Stimulated activated memory B cell treated with anti-CD40 and anti-IgM and Interleukin-4, amounts not matched to agents 10 μg/mL and 1 μg/mL and 100 μg/mL, for 72 hours (primary cell): ENCODE results near the gene PIK3R5.

Experiments used
- ATAC-seq: fragments of 150-1000 bp; cut with Tn5 transposase; 2 replicates; pipeline ENCODE4 v1.10.0; 2021
- H3K27ac Mint-ChIP-seq: one replicate; pipeline ENCODE4 v1.8.0; 2022; ENCODE audit warnings: mild to moderate bottlenecking, mixed read lengths
- H3K27me3 Mint-ChIP-seq: one replicate; pipeline ENCODE4 v1.8.0; 2022; ENCODE audit warnings: mixed read lengths
- H3K36me3 Mint-ChIP-seq: one replicate; pipeline ENCODE4 v1.8.0; 2022; ENCODE audit warnings: mixed read lengths
- H3K4me1 Mint-ChIP-seq: one replicate; pipeline ENCODE4 v1.8.0; 2022; ENCODE audit warnings: mixed read lengths
- H3K4me3 Mint-ChIP-seq: one replicate; pipeline ENCODE4 v1.8.0; 2022; ENCODE audit warnings: mild to moderate bottlenecking, moderate library complexity, mixed read lengths
- H3K9me3 Mint-ChIP-seq: one replicate; pipeline ENCODE4 v1.8.0; 2022; ENCODE audit warnings: mixed read lengths

PIK3R5 gene

GRCh38 chr17:8947201-8947600, 18.3 kb downstream of the PIK3R5 start:
- Mint-ChIP-seq H3K4me1 (peaks cover 56% of the 10 kb centered on the region), H3K36me3 (peaks cover 39% of the 10 kb centered on the region), H3K27me3 (no peaks in the 10 kb centered on the region), H3K9me3 (no peaks in the 10 kb centered on the region), H3K27ac (peak overlapping the region; percentile 8), H3K4me3 (no peak overlapping the region)
- no peak for ATAC-seq

- Mint-ChIP-seq H3K36me3 (peaks cover 39% of the 10 kb centered on the region), H3K27me3 (no peaks in the 10 kb centered on the region), H3K4me1 (peaks cover 63% of the 10 kb centered on the region), H3K27ac (peak overlapping the region; percentile 8), H3K9me3 (no peaks in the 10 kb centered on the region), H3K4me3 (no peak overlapping the region)
- no peak for ATAC-seq
Observed at GRCh38 chr17:8946476-8946875, 19.0 kb downstream of the PIK3R5 start.

- no peaks in the 10 kb centered on the region for H3K9me3 Mint-ChIP-seq
- ATAC-seq, result no peak
- peaks cover 35% of the 10 kb centered on the region for H3K36me3 Mint-ChIP-seq
- peak overlapping the region; percentile 46 for H3K27ac Mint-ChIP-seq
- no peaks in the 10 kb centered on the region for H3K27me3 Mint-ChIP-seq
- H3K4me1 Mint-ChIP-seq, result peaks cover 63% of the 10 kb centered on the region
- H3K4me3 Mint-ChIP-seq, result no peak overlapping the region
Observed at GRCh38 chr17:8946071-8946470, 19.4 kb downstream of the PIK3R5 start.

- H3K27ac Mint-ChIP-seq, result peak overlapping the region; percentile 46
- peaks cover 75% of the 10 kb centered on the region for H3K4me1 Mint-ChIP-seq
- no peaks in the 10 kb centered on the region for H3K27me3 Mint-ChIP-seq
- H3K36me3 Mint-ChIP-seq, result peaks cover 33% of the 10 kb centered on the region
- H3K4me3 Mint-ChIP-seq, result no peak overlapping the region
- no peaks in the 10 kb centered on the region for H3K9me3 Mint-ChIP-seq
- ATAC-seq, result no peak
Observed at GRCh38 chr17:8944748-8945147, 20.8 kb downstream of the PIK3R5 start.

GRCh38 chr17:8944083-8944482, 21.4 kb downstream of the PIK3R5 start:
- Mint-ChIP-seq H3K36me3 (peaks cover 33% of the 10 kb centered on the region), H3K4me3 (no peak overlapping the region), H3K9me3 (no peaks in the 10 kb centered on the region), H3K4me1 (peaks cover 76% of the 10 kb centered on the region), H3K27ac (no peak overlapping the region), H3K27me3 (no peaks in the 10 kb centered on the region)
- no peak for ATAC-seq

GRCh38 chr17:8941980-8942622, 23.4 kb downstream of the PIK3R5 start:
- H3K36me3 Mint-ChIP-seq, result peaks cover 40% of the 10 kb centered on the region
- H3K9me3 Mint-ChIP-seq, result peaks cover 3% of the 10 kb centered on the region
- no peaks in the 10 kb centered on the region for H3K27me3 Mint-ChIP-seq
- H3K4me1 Mint-ChIP-seq, result peaks cover 68% of the 10 kb centered on the region
- peak overlapping the region; percentile 70 for H3K4me3 Mint-ChIP-seq
- H3K27ac Mint-ChIP-seq, result peak overlapping the region; percentile 91
- ATAC-seq, result peak; percentile 27

- peaks cover 66% of the 10 kb centered on the region for H3K4me1 Mint-ChIP-seq
- peaks cover 3% of the 10 kb centered on the region for H3K9me3 Mint-ChIP-seq
- ATAC-seq, result peak; percentile 89
- H3K27ac Mint-ChIP-seq, result peak overlapping the region; percentile 91
- H3K27me3 Mint-ChIP-seq, result no peaks in the 10 kb centered on the region
- H3K4me3 Mint-ChIP-seq, result peak overlapping the region; percentile 70
- H3K36me3 Mint-ChIP-seq, result peaks cover 37% of the 10 kb centered on the region
Observed at GRCh38 chr17:8941520-8941919, 24.0 kb downstream of the PIK3R5 start.

GRCh38 chr17:8940866-8941471, 24.5 kb downstream of the PIK3R5 start:
- Mint-ChIP-seq H3K36me3 (peaks cover 42% of the 10 kb centered on the region), H3K27ac (peak overlapping the region; percentile 91), H3K27me3 (no peaks in the 10 kb centered on the region), H3K4me3 (peak overlapping the region; percentile 70), H3K9me3 (peaks cover 3% of the 10 kb centered on the region), H3K4me1 (peaks cover 70% of the 10 kb centered on the region)
- ATAC-seq, result peak; percentile 29

- H3K9me3 Mint-ChIP-seq, result peaks cover 3% of the 10 kb centered on the region
- peaks cover 77% of the 10 kb centered on the region for H3K4me1 Mint-ChIP-seq
- H3K27ac Mint-ChIP-seq, result peak overlapping the region; percentile 91
- H3K4me3 Mint-ChIP-seq, result peak overlapping the region; percentile 70
- H3K27me3 Mint-ChIP-seq, result no peaks in the 10 kb centered on the region
- ATAC-seq, result peak; percentile 83
- H3K36me3 Mint-ChIP-seq, result peaks cover 40% of the 10 kb centered on the region
Observed at GRCh38 chr17:8939496-8940334, 25.8 kb downstream of the PIK3R5 start.

GRCh38 chr17:8938933-8939332, 26.6 kb downstream of the PIK3R5 start:
- no peak for ATAC-seq
- H3K27me3 Mint-ChIP-seq, result no peaks in the 10 kb centered on the region
- H3K4me1 Mint-ChIP-seq, result peaks cover 82% of the 10 kb centered on the region

GRCh38 chr17:8935191-8935590, 30.3 kb downstream of the PIK3R5 start:
- Mint-ChIP-seq H3K9me3 (peaks cover 12% of the 10 kb centered on the region), H3K4me1 (peaks cover 63% of the 10 kb centered on the region), H3K36me3 (peaks cover 46% of the 10 kb centered on the region), H3K4me3 (peak overlapping the region; percentile 25), H3K27ac (peak overlapping the region; percentile 89), H3K27me3 (no peaks in the 10 kb centered on the region)
- peak; percentile 74 for ATAC-seq

More at GRCh38 chr17:8938933-8939332, 26.6 kb downstream of the PIK3R5 start:
- Mint-ChIP-seq H3K4me3 (peak overlapping the region; percentile 70), H3K9me3 (peaks cover 3% of the 10 kb centered on the region), H3K36me3 (peaks cover 34% of the 10 kb centered on the region), H3K27ac (peak overlapping the region; percentile 91)

GRCh38 chr17:8934346-8934745, 31.2 kb downstream of the PIK3R5 start:
- Mint-ChIP-seq H3K9me3 (peaks cover 18% of the 10 kb centered on the region), H3K27me3 (no peaks in the 10 kb centered on the region), H3K4me1 (peaks cover 55% of the 10 kb centered on the region), H3K36me3 (peaks cover 54% of the 10 kb centered on the region), H3K27ac (peak overlapping the region; percentile 89), H3K4me3 (no peak overlapping the region)
- ATAC-seq, result no peak

GRCh38 chr17:8930649-8931048, 34.9 kb downstream of the PIK3R5 start:
- ATAC-seq, result no peak
- Mint-ChIP-seq H3K4me1 (peaks cover 31% of the 10 kb centered on the region), H3K36me3 (peaks cover 58% of the 10 kb centered on the region), H3K9me3 (peaks cover 18% of the 10 kb centered on the region), H3K4me3 (no peak overlapping the region), H3K27ac (no peak overlapping the region), H3K27me3 (no peaks in the 10 kb centered on the region)

GRCh38 chr17:8928347-8928746, 37.2 kb downstream of the PIK3R5 start:
- Mint-ChIP-seq H3K9me3 (peaks cover 18% of the 10 kb centered on the region), H3K27ac (no peak overlapping the region), H3K36me3 (peaks cover 52% of the 10 kb centered on the region), H3K27me3 (no peaks in the 10 kb centered on the region), H3K4me3 (no peak overlapping the region), H3K4me1 (peaks cover 9% of the 10 kb centered on the region)
- ATAC-seq, result no peak

GRCh38 chr17:8927395-8927794, 38.1 kb downstream of the PIK3R5 start:
- Mint-ChIP-seq H3K4me1 (peaks cover 15% of the 10 kb centered on the region), H3K4me3 (no peak overlapping the region), H3K9me3 (peaks cover 20% of the 10 kb centered on the region), H3K27me3 (no peaks in the 10 kb centered on the region), H3K27ac (no peak overlapping the region), H3K36me3 (peaks cover 58% of the 10 kb centered on the region)
- no peak for ATAC-seq
